Measurements from ENCODE around the gene RNF41. TPM values are rescaled to one million over a fixed set of nuclear protein-coding genes. Genes with fewer than 3 reads are reported as not detected.
"Not testable (repeated sequence)": the region's sequence is repeated elsewhere in the genome, so short reads cannot be mapped to it uniquely, and the experiment has no call there.

The RNF41 gene
- total RNA-seq, 1 donor from 2014 or later, result 48.6 TPM

DNA sequence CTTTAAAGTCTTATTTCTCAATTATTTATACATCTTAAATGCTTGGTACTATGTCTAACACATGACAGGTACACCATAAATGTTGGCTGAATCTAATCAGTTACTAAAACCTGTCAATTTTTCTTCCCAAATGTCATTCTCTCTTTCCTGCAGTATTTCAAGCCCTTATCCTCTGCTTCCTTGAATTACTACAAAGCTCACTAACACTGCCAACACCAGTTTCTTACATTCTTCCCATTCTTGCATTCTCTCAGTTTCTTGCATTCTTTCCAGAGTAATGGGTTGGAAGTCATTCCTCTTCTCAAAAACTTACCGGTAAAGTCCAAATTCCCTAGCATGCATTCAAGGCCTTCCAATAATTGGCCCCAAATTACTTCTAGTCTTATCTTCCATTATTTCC, 22.9 kb downstream of the RNF41 start:
- DNase-seq (ENCODE audit: low read depth, low spot score), result no peak
- H3K4me1 Mint-ChIP-seq, result peaks cover 4% of the 10 kb centered on the region
- H3K9me3 Mint-ChIP-seq, result no peaks in the 10 kb centered on the region
- H3K27me3 Mint-ChIP-seq (ENCODE audit: low read depth), result no peaks in the 10 kb centered on the region
- H3K36me3 Mint-ChIP-seq (ENCODE audit: low read depth), result peaks cover 3% of the 10 kb centered on the region
- no peak overlapping the region for H3K4me3 Mint-ChIP-seq
- TF ChIP-seq, protein P1, sequence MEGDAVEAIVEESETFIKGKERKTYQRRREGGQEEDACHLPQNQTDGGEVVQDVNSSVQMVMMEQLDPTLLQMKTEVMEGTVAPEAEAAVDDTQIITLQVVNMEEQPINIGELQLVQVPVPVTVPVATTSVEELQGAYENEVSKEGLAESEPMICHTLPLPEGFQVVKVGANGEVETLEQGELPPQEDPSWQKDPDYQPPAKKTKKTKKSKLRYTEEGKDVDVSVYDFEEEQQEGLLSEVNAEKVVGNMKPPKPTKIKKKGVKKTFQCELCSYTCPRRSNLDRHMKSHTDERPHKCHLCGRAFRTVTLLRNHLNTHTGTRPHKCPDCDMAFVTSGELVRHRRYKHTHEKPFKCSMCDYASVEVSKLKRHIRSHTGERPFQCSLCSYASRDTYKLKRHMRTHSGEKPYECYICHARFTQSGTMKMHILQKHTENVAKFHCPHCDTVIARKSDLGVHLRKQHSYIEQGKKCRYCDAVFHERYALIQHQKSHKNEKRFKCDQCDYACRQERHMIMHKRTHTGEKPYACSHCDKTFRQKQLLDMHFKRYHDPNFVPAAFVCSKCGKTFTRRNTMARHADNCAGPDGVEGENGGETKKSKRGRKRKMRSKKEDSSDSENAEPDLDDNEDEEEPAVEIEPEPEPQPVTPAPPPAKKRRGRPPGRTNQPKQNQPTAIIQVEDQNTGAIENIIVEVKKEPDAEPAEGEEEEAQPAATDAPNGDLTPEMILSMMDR (conservative IDR thresholded peaks at IDR 0.05), result no peak
- no peak overlapping the region for H3K27ac Mint-ChIP-seq (ENCODE audit: unreplicated experiment)

DNA sequence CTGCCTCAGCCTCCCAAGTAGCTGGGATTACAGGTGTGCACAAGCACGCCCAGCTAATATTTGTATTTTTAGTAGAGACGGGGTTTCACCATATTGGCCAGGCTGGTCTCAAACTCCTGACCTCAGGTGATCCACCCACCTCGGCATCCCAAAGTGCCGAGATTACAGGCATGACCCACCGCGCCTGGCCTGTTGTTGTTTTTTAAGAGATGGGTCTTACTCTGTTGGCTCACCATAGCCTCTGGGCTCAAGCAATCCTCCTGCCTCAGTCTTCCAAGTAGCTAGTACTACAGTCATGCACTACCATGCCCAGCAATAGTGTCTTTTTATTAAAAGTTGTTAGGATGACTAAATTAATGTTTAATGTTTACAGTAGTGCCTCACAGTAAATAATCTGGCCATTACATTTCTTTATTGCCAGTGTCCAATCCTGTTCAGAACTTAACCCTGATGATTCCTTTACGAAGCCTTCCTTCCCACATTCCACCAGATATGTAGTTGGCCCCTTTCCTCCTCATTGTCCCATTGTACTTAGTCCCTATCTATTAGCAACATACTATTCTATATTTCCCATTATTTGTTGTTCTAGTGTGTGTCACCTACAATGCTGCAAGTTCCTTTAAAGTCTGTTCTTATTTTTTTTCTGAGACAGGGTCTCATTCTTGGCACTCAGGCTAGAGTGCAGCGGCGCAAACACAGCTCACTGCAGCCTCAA, 23.6 kb downstream of the RNF41 start:
- Mint-ChIP-seq H3K36me3 (ENCODE audit: low read depth) (peaks cover 8% of the 10 kb centered on the region), H3K4me3 (no peak overlapping the region), H3K4me1 (peaks cover 9% of the 10 kb centered on the region), H3K9me3 (no peaks in the 10 kb centered on the region), H3K27me3 (ENCODE audit: low read depth) (no peaks in the 10 kb centered on the region), H3K27ac (ENCODE audit: unreplicated experiment) (peak overlapping the region; percentile 35)
- TF ChIP-seq, protein P1 (conservative IDR thresholded peaks at IDR 0.05), result no peak
- DNase-seq (ENCODE audit: low read depth, low spot score), result no peak

DNA sequence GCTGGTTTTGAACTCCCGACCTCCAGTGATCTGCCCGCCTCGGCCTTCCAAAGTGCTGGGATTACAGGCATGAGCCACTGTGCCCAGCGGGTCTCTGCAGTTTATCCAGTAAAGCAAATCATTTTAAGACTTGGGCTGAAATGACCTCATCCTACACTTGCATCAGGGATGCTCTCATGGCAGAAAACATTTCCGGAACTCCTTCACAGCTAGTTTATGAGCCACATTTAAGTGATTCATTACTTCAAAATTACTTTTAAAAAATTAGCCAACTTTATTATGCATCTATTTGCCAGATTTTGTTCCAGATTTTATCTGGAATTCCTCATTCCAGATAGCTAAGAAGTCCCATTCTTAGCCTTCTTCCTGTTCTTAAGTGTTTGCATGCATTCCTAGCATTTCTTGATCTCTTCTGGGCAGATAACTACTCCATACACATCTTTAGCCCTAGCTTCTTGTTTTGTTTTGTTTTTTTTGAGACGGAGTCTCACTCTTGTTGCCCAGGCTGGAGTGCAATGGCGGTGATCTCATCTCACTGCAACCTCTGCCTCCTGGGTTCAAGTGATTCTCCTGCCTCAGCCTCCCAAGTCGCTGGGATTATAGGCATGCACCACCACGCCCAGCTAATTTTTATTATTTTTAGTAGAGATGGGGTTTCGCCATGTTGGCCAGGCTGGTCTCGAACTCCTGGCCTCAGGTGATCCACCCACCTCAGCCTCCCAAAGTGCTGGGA, 24.7 kb downstream of the RNF41 start:
- H3K27ac Mint-ChIP-seq (ENCODE audit: unreplicated experiment); H3K4me3 Mint-ChIP-seq: not testable (repeated sequence)

DNA sequence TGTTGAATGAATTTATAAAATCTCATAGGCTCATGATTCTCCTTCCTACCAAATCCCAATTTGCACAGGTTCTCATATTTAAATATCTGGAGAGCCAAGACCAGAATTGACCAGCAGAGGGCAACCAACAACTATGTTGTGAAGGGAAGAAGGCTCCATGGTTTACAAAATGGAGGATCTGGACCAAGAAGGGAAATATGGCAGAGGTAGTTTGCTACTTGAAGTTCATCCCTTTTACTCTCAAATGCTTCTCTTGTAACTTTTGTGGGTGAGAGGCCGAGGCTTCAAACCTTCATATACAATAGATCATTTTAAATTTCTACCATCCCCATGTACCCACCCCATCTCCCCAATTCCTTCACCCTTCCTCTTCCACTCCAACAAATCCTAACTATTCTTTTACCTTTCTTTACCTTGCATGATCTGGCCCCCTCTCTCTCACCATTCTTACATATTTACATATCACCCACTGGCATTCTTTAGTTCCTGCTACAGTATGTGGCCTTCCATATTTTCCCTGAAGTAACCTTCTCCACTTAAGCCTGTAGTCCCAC, 28.6 kb downstream of the RNF41 start:
- Mint-ChIP-seq H3K9me3 (no peaks in the 10 kb centered on the region), H3K27me3 (ENCODE audit: low read depth) (peaks cover 12% of the 10 kb centered on the region), H3K4me1 (peaks cover 29% of the 10 kb centered on the region), H3K36me3 (ENCODE audit: low read depth) (peaks cover 10% of the 10 kb centered on the region), H3K4me3 (peak overlapping the region; percentile 84), H3K27ac (ENCODE audit: unreplicated experiment) (no peak overlapping the region)
- TF ChIP-seq, protein P1 (conservative IDR thresholded peaks at IDR 0.05), result peak; percentile 87
- DNase-seq (ENCODE audit: low read depth, low spot score), result peak; percentile 76

More for the DNA sequence above, 24.7 kb downstream of the RNF41 start:
- DNase-seq (ENCODE audit: low read depth, low spot score); H3K36me3 Mint-ChIP-seq (ENCODE audit: low read depth); H3K9me3 Mint-ChIP-seq; H3K27me3 Mint-ChIP-seq (ENCODE audit: low read depth); H3K4me1 Mint-ChIP-seq: not testable (repeated sequence)

- Mint-ChIP-seq H3K9me3 (no peaks in the 10 kb centered on the region), H3K36me3 (ENCODE audit: low read depth) (peaks cover 10% of the 10 kb centered on the region), H3K4me3 (peak overlapping the region; percentile 84), H3K27me3 (ENCODE audit: low read depth) (peaks cover 12% of the 10 kb centered on the region), H3K4me1 (peaks cover 34% of the 10 kb centered on the region), H3K27ac (ENCODE audit: unreplicated experiment) (no peak overlapping the region)
- DNase-seq (ENCODE audit: low read depth, low spot score), result no peak
- TF ChIP-seq, protein P1 (conservative IDR thresholded peaks at IDR 0.05), result no peak
Measured at GRCh38 chr12:56192582-56192981, 29.1 kb downstream of the RNF41 start.
